GM12865 (cell line): ENCODE data around the gene DNAJB11.

Experiments used
- DNase-seq: peaks from one replicate; pipeline ENCODE4 v3.0.0; 2010; ENCODE audit warnings: low read depth
- H3K4me3 ChIP-seq: 2 replicates; pipeline ENCODE4 v1.5.1; 2011; ENCODE audit warnings: mild to moderate bottlenecking, low read depth, low read length, control low read depth
- TF ChIP-seq, protein P1 (sequence below): IDR thresholded peaks from 2 replicates; pipeline ENCODE4 v1.5.1; 2011; ENCODE audit warnings: low read length, control low read depth, low read depth, inconsistent platforms; ENCODE audit not compliant: insufficient read depth; ENCODE audit errors: missing control alignments

DNAJB11 gene

DNA sequence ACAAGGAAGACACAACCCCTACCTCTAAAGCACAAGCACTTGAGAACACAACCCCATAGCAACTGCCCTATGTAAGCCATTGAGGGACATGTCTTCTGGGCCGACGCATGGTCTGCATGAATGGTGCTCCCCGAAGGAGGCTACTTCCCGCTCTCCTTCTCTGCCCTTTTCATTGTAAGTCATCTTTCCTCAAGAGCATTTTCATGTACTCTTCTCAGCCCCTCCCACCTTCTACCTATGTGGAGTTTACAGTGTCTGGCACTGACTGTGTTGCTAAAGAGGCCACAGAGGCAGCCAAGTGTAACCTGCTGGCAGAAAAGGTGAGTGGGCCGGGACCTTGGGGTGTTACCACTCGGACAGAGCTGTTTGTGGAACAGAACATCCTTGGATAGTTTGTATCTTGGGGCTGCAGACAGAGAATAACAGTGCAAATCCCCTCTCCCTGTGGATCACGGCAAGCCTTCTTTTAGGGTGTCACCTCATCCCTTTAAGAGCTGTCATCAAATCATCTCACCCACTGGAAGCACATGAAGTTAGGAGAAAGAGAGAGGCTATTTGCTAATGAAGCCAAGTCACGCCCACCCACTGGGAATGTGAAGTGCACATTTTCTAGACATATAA is 47.9 kb downstream of the DNAJB11 start:
- DNase-seq: no peak
- H3K4me3 ChIP-seq: no peak overlapping the region
- TF ChIP-seq, protein P1, sequence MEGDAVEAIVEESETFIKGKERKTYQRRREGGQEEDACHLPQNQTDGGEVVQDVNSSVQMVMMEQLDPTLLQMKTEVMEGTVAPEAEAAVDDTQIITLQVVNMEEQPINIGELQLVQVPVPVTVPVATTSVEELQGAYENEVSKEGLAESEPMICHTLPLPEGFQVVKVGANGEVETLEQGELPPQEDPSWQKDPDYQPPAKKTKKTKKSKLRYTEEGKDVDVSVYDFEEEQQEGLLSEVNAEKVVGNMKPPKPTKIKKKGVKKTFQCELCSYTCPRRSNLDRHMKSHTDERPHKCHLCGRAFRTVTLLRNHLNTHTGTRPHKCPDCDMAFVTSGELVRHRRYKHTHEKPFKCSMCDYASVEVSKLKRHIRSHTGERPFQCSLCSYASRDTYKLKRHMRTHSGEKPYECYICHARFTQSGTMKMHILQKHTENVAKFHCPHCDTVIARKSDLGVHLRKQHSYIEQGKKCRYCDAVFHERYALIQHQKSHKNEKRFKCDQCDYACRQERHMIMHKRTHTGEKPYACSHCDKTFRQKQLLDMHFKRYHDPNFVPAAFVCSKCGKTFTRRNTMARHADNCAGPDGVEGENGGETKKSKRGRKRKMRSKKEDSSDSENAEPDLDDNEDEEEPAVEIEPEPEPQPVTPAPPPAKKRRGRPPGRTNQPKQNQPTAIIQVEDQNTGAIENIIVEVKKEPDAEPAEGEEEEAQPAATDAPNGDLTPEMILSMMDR: no peak

DNA sequence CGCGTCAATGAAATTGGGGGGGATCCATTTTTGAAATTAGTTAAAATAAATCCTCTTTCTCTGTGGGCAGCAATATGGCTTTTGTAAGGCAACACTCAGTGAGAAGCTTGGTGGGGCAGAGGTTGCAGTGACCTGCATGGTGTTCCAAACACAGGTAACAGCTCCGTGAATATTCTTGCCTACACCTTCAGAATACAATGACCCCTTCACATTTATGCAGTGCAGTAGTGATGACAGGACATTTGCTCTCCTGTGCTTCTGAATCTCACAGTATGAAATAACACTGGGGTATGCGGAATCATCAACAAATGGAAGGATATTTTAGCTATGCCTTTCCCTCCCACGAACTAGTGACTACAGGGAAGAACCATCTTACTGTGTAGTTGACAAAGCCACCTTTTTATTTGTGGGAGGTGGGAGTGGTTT is 49.3 kb downstream of the DNAJB11 start:
- no peak overlapping the region for H3K4me3 ChIP-seq
- TF ChIP-seq, protein P1: no peak
- DNase-seq: no peak

DNA sequence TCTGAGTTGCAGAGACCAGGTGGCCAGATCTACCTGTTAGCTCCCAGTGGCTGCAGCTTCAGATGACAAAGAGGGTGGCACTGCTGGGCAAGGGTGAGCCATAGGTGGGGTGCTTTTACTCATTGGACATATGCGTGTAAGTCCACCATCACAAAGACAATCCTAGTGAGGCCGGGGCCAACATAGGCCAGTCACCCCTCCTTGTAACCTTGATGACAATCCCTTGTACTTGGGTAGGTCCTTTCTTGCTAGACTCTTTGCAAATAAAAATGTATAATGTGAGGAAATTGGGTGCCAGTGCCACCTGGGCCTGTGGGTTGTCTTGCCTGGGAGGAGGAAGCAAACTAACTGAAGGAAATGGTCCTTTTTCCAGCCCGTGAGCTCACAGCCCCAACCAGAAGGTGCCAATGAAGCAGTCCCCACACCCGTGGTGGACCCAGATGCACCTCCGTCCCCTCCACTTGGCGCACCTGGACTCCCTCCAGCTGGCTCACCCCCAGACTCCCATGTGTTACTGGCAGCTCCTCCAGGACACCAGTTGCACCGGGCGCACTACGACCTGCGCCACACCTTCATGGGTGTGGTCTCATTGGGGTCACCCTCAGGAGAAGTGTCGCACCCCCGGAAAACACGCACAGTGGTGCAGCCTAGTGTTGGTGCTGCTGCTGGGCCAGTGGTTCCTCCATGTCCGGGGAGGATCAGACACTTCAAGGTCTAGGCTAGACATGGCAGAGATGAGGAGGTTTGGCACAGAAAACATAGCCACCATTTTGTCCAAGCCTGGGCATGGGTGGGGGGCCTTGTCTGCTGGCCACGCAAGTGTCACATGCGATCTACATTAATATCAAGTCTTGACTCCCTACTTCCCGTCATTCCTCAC is 49.9 kb downstream of the DNAJB11 start:
- TF ChIP-seq, protein P1: no peak
- no peak for DNase-seq

DNA sequence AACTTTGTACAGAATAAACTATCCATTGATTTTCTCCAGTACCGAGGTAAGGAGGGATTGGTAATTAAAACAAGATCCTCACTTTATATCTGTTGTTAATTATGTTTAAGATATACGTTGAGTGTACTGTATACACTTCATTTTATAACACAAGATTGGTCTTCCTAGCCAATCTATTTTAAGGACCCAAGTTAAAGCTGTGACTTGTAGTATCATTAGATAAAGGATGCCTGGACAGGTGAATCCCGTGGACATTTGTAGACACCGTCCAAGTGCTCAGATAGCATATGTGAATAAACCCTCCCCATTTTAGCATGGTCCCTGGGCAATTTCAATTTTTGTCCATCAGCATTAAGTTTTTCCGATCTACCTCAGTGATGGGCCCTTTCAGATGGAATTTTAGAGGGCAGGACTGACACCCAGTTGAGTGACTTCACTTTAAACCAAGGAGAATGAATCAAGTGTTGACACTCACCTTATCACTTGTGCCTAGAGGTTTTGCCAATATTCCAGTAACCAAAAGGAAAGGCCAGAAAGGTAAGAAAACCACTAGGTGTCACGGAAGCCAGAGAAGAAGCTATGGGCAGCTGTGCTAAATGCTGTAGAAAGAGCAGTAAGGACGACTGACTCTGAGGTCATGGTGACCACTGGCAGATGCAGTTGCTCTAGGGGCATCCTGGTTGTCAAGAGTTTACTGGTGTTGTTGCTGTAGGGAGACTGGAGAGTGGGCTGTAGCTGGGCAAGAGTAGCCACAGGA is 51.6 kb downstream of the DNAJB11 start:
- H3K4me3 ChIP-seq: no peak overlapping the region
- TF ChIP-seq, protein P1: no peak
- DNase-seq: no peak

More for the DNA sequence above, 49.9 kb downstream of the DNAJB11 start:
- no peak overlapping the region for H3K4me3 ChIP-seq

DNA sequence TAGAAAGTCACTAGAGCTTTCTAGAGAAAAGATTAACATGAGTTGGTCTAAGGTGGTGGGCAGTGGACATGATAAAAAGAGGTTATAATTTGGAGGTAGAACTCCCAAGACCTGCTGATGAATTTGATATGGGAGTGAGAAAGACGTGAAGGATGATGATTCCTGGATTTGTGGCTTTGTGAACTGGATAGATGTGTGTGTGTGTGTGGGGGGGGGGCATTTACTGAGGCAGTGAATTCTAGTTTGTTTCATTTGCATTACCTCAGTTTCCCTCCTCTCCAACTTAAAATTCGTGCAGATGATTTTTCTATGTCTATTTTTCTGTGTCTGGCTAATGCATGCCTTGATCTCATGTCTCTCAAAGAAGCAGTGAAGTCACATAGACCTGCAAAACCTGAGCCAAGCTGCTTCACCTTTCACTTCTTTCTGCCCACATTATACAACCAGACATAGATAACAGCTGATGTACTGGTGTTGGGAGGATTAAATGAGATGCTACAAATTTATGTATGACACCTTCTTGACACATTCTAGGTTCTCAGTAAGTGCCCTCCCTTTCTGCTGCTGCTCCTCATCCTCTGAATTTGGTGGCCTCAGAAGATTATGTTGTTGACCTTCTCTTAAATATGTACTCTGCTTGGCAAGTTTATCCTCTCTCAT is 52.3 kb downstream of the DNAJB11 start:
- no peak overlapping the region for H3K4me3 ChIP-seq
- TF ChIP-seq, protein P1: no peak
- no peak for DNase-seq

DNA sequence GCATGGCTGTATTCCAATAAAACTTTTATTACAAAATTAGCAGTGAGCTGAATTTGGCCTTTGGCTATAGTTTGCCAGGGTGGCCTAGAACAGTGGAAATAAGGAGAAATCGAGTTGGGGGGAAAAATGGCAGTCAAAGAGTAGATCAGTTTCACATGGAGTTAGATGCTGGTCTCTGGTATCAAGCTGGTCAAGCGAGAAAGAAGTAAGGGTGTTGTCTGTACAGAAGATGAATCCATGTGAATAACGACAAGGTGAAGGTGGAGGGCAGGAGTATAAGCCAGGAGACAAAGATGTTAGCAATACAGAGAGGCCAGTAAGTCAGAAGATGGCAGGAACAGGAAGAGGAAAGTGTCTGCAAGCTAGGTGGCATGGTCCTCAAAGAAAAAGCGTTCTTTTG is 54.1 kb downstream of the DNAJB11 start:
- TF ChIP-seq, protein P1: no peak
- DNase-seq: no peak
- H3K4me3 ChIP-seq: no peak overlapping the region
